Psoas muscle (tissue), 8 donors: ENCODE data around the gene SLC39A8. TPM values are rescaled to one million over a fixed set of nuclear protein-coding genes. Genes with fewer than 3 reads are reported as not detected.

Experiments used
- ATAC-seq, 4 donors: fragments of 200-7000 bp; cut with Tn5 transposase; one replicate each; pipeline ENCODE4 v1.9.1; 2020; ENCODE audit warnings: moderate library complexity in 3 of 4, mild to moderate bottlenecking in 2 of 4
- DNase-seq, 2 donors: peaks; one replicate each; pipeline ENCODE4 v3.0.0-alpha.2; 2020
- H3K27ac ChIP-seq: fragments of 200-600 bp; one replicate; pipeline ENCODE4 v1.8.0; 2022
- H3K27me3 ChIP-seq, 3 donors: fragments of 200-600 bp in 1 of 3; one replicate each; pipeline versions ENCODE4 v1.6.1 to v1.8.0; 2013 to 2022; ENCODE audit warnings: low read length in 2 of 3, mild to moderate bottlenecking in 2 of 3, moderate library complexity in 1 of 3; ENCODE audit not compliant: insufficient read depth in 3 of 3
- H3K36me3 ChIP-seq, 2 donors: fragments of 200-600 bp in 1 of 2; one replicate each; pipeline versions ENCODE4 v1.6.1 to v1.8.0; 2013 to 2022; ENCODE audit warnings: low read depth in 1 of 2, mild to moderate bottlenecking in 1 of 2, moderate library complexity in 1 of 2; ENCODE audit not compliant: insufficient read depth in 1 of 2
- H3K4me1 ChIP-seq: fragments of 200-600 bp; one replicate; pipeline ENCODE4 v1.8.0; 2022
- H3K4me3 ChIP-seq: fragments of 200-600 bp; one replicate; pipeline ENCODE4 v1.8.0; 2022; ENCODE audit warnings: mild to moderate bottlenecking
- H3K9me3 ChIP-seq: fragments of 200-600 bp; one replicate; pipeline ENCODE4 v1.8.0; 2022
- WGBS, 3 donors: extraction: QIAGEN DNeasy Blood & Tissue Kit; methylation state at CpG; one replicate each; pipeline versions ENCODE4 v1.1.6 to v1.1.7; 2013; 5-methylcytosine and 5-hydroxymethylcytosine counted together
- intact Hi-C, 2 donors: fragments of 100-400 bp; cut with DNase I; formaldehyde crosslinking; loops; one replicate each; pipeline versions ENCODE4 v1.11.0 to v1.14.2; 2022
- polyA plus RNA-seq, 3 donors: library from polyadenylated mRNA; stranded (reverse); fragments of 200-250 nt; gene quantifications; one replicate each; pipeline ENCODE4 v1.2.3, GENCODE V29; 2013
- total RNA-seq, 4 donors: library from RNA; stranded (reverse); fragmentation: NEBNext Ultra II Directional in 2 of 4; extraction: Animal tissue kit (Norgen Biotek cat#: 25700) in 2 of 4; gene quantifications; one replicate each; pipeline versions ENCODE4 v1.2.1 to v1.2.4, GENCODE V29; 2021 to 2023
- TF ChIP-seq, protein P1 (sequence below): fragments of 200-600 bp; IDR thresholded peaks from one replicate; pipeline ENCODE4 v1.8.0; 2022; ENCODE audit warnings: antibody characterized with exemption
- donor health status: healthy with polysubstance abuse.
- donor health status: DM: no; HTN: no; CAD: no; lungs with moderate emphysema.
- donor health status: Bipolar disorder and iron deficiency.
- donor health status: healthy.
- donor health status: DM: yes; HTN: yes; CAD: no.
- donor health status: DM: no; HTN: no; CAD: no.
- donor health status: DM: no; HTN: no; CAD: no.
- donor health status: DM: yes; HTN: yes; CAD: no.

Gene SLC39A8
- total and polyA plus RNA-seq, 7 donors = 0.66 to 3.6 (median 1.7) TPM

DNA sequence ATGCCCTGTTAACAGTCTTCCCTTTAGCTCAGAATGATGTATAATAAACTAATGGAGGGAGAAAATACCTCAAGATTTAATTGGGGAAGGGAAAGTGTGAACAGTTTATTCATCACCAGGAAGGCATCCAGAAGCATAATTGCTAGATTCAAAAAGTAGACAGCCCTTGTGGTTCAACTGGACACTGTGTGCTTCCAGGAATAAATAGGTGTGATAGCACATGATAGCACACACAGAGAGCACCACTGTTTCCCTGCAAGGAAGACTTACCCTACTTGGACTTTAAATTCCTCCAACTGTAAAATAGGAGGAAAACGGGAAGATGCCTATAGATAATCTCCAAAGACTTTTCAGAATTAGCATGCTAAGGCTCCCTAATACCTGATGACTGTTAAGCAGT, 27.8 kb downstream of the SLC39A8 start:
- Histone ChIP-seq H3K27me3 (no peaks in the 10 kb centered on the region), H3K36me3 (no peaks in the 10 kb centered on the region), H3K4me3 (no peak overlapping the region), H3K4me1 (no peaks in the 10 kb centered on the region), H3K9me3 (no peaks in the 10 kb centered on the region), H3K27ac (no peak overlapping the region)
- intact Hi-C loops = no loop called here
- no peak for DNase-seq
- WGBS, 3 donors = 52 to 71% (median 63%) methylated on average over 1 of the region's 1 CpG
- ATAC-seq = no peak
- TF ChIP-seq, protein P1, sequence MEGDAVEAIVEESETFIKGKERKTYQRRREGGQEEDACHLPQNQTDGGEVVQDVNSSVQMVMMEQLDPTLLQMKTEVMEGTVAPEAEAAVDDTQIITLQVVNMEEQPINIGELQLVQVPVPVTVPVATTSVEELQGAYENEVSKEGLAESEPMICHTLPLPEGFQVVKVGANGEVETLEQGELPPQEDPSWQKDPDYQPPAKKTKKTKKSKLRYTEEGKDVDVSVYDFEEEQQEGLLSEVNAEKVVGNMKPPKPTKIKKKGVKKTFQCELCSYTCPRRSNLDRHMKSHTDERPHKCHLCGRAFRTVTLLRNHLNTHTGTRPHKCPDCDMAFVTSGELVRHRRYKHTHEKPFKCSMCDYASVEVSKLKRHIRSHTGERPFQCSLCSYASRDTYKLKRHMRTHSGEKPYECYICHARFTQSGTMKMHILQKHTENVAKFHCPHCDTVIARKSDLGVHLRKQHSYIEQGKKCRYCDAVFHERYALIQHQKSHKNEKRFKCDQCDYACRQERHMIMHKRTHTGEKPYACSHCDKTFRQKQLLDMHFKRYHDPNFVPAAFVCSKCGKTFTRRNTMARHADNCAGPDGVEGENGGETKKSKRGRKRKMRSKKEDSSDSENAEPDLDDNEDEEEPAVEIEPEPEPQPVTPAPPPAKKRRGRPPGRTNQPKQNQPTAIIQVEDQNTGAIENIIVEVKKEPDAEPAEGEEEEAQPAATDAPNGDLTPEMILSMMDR = no peak

DNA sequence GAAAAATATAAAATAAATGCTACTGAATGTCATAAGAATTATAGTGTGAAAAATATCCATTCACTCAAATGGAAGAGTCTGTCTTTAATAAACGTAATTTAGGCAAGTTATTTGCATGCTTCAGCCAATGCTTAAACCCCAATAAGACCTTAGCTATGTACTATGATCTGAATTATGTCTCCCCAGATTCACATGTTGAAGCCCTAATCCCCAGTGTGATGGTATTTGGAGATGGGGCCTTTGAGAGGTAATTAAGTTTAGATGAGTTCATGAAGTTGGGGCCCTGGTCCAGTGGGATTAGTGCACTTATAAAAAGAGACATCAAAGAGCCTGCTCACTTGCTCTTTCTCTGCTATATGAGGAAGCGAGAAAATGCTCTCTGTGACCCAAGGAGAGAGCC, 28.7 kb downstream of the SLC39A8 start:
- DNase-seq (no peak), ATAC-seq (no peak)
- no peaks in the 10 kb centered on the region for H3K27me3 ChIP-seq
- 89 to 93% (median 89%) methylated on average over 2 of the region's 2 CpGs for WGBS, 3 donors
- no peak overlapping the region for H3K4me3 ChIP-seq
- no peaks in the 10 kb centered on the region for H3K9me3 ChIP-seq
- H3K27ac ChIP-seq = no peak overlapping the region
- no peaks in the 10 kb centered on the region for H3K4me1 ChIP-seq
- intact Hi-C loops = no loop called here
- no peaks in the 10 kb centered on the region for H3K36me3 ChIP-seq
- TF ChIP-seq, protein P1 = no peak

DNA sequence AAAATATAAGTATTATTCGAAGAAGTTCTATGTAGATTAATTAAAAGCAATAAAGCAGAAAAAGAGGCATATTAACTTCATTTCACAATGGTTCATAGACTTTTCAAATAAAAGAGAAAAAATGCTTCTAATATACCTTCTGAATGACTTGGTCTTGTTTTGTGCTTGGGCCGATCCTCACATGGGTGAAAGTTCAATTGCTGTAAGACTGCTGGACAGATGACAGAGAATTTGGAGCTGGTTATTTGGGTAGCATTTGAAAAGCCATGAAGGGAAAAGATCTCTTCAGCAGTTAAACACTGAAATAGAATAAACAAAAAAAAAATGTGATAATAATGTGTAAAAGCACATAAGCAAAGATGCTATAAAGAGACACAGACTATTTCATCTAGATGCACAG, 29.8 kb downstream of the SLC39A8 start:
- ATAC-seq = no peak
- no peak overlapping the region for H3K4me3 ChIP-seq
- H3K27ac ChIP-seq = no peak overlapping the region
- DNase-seq = no peak
- 84 to 93% (median 85%) methylated on average over 2 of the region's 2 CpGs for WGBS, 3 donors
- H3K9me3 ChIP-seq = no peaks in the 10 kb centered on the region
- intact Hi-C loops = no loop called here
- H3K27me3 ChIP-seq = no peaks in the 10 kb centered on the region
- TF ChIP-seq, protein P1 = no peak
- no peaks in the 10 kb centered on the region for H3K36me3 ChIP-seq
- H3K4me1 ChIP-seq = no peaks in the 10 kb centered on the region

DNA sequence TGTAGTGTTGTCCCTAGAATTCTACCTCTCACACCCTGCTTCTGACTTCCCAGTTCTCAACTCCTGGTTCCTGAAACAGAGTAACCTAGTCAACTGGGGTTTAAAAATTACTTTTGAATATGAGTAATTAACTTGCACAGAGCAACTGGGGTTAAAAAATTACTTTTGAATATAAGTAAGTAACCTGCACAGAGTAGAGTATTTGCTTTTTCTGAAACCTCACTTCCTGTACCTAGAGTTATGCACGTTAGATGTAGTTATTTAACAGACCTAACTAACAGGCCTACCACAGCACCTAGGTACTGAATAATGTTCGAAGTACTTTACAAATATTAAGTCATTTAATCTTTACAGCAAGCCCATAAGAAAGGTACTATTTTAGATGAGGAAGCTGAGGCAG, 32.9 kb downstream of the SLC39A8 start:
- Histone ChIP-seq H3K27ac (no peak overlapping the region), H3K4me3 (no peak overlapping the region), H3K27me3 (no peaks in the 10 kb centered on the region), H3K9me3 (no peaks in the 10 kb centered on the region), H3K4me1 (no peaks in the 10 kb centered on the region), H3K36me3 (no peaks in the 10 kb centered on the region)
- TF ChIP-seq, protein P1 = no peak
- DNase-seq = no peak
- 79 to 83% (median 82%) methylated on average over 2 of the region's 2 CpGs for WGBS, 3 donors
- intact Hi-C loops = no loop called here
- no peak for ATAC-seq

DNA sequence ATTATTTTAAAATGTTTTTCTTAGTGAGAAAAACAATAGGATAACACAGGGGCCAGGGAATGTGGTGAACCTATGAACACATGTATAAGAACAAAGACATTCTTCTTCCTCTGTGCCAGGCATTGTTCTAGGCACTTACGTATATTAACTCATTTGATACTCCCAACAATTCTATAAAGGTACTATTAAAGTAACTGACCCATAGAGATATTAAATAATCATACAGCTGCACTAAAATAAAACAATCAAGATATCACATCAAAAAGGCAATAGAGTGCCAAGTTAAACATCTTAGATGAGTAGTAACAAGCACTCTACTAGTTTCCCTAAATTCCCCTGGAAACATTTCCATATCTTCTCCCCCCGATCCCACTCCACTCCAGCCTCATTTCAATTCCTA, 33.4 kb downstream of the SLC39A8 start:
- H3K4me1 ChIP-seq = no peaks in the 10 kb centered on the region
- no peaks in the 10 kb centered on the region for H3K36me3 ChIP-seq
- TF ChIP-seq, protein P1 = no peak
- no peaks in the 10 kb centered on the region for H3K27me3 ChIP-seq
- WGBS, 3 donors = 65 to 92% (median 73%) methylated on average over 2 of the region's 2 CpGs
- ATAC-seq (no peak), DNase-seq (no peak)
- no peak overlapping the region for H3K27ac ChIP-seq
- no peak overlapping the region for H3K4me3 ChIP-seq
- no peaks in the 10 kb centered on the region for H3K9me3 ChIP-seq
- intact Hi-C loops = no loop called here
